ACC112 (cell line): ENCODE data around the gene CHPF2.

Source experiments
- H2AFZ ChIP-seq: fragments of 200-600 bp; sonication (generic); one replicate; pipeline ENCODE4 v1.6.0; 2017; ENCODE audit warnings: antibody characterized with exemption, low read length; ENCODE audit not compliant: unreplicated experiment
- H3K27ac ChIP-seq: fragments of 200-600 bp; sonication (generic); 2 replicates; pipeline ENCODE4 v1.5.1; 2014; ENCODE audit warnings: low read depth, mild to moderate bottlenecking, antibody characterized with exemption, low read length, moderate library complexity
- H3K27me3 ChIP-seq: fragments of 200-600 bp; sonication (generic); 2 replicates; pipeline ENCODE4 v1.6.1; 2014; ENCODE audit warnings: mild to moderate bottlenecking, antibody characterized with exemption, low read length, moderate library complexity, mixed read lengths; ENCODE audit not compliant: insufficient read depth
- H3K36me3 ChIP-seq: fragments of 200-600 bp; sonication (generic); 2 replicates; pipeline ENCODE4 v1.6.1; 2016; ENCODE audit warnings: mild to moderate bottlenecking, antibody characterized with exemption, low read length, moderate library complexity, mixed read lengths; ENCODE audit not compliant: insufficient read depth
- H3K4me1 ChIP-seq: fragments of 200-600 bp; sonication (generic); one replicate; pipeline ENCODE4 v1.6.1; 2016; ENCODE audit warnings: low read length, mixed read lengths; ENCODE audit not compliant: insufficient read depth, unreplicated experiment, control insufficient read depth
- H3K4me3 ChIP-seq: fragments of 200-600 bp; sonication (generic); 2 replicates; pipeline ENCODE4 v1.5.1; 2014; ENCODE audit warnings: mild to moderate bottlenecking, low read depth, low read length
- H3K79me2 ChIP-seq: fragments of 200-600 bp; sonication (generic); one replicate; pipeline ENCODE4 v1.6.0; 2016; ENCODE audit warnings: low read length; ENCODE audit not compliant: control insufficient read depth, unreplicated experiment, insufficient read depth

CHPF2 gene

DNA sequence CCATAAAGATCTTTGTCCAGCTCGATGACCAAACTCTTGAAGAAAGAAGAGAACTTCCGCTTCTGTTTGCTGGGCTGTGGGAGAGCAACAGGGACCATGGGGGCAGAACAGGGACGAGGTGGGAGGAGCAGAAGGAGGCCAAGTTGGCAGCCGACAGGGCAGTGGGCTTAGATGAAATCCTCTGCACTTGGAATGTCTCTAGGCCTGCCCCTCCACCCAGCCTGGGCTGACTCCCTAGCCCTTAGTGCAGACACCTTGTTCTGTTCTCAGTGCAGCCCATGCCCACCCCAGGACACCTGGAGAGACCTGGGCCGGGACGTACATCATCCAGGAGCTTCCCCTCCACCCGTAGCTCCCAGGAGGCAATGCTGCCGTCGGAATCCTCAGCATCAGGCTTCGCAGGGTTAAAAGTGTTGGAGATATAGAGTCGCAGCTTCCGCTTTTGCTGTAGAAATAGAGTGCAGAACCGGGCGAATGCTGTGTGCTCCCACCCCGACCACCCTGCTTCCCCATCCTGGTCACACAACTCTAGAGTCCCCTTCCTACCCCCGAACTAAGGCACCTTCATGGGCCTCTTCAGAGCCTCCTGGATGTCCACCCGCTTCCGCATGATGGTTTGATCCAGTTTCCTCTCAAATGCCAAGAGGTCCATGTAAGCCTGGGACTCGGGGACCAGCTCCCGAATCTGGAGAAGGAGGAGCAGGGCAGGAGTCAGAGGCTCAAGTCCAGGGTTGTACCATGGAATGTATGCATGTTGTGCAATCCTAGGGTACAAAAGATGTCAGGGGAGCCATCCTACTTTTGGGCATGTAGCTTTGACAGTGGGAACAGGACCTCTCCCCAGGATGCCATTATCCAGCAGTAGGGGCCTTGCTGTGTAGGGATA is 10.1 kb downstream of the CHPF2 start:
- Histone ChIP-seq H3K27ac (no peak overlapping the region), H3K4me1 (peaks cover 30% of the 10 kb centered on the region), H3K4me3 (no peak overlapping the region), H3K36me3 (no peaks in the 10 kb centered on the region), H3K79me2 (peaks cover 18% of the 10 kb centered on the region), H2AFZ (no peak overlapping the region), H3K27me3 (no peaks in the 10 kb centered on the region)

DNA sequence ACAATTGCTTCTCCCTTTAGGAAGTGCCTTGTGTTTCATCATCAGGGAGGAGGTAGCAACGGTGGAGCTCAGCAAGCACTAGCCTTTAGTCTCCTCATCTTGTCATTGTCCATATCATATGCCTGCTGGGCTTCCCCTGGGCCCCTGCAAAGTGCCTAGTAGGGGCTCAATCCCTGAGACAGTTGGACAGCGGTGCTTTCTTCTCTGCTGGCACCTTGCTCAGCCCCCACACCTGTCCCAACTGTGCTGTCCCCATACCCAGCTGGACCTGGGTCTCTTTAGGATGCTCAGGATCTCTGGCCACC is 10.7 kb downstream of the CHPF2 start:
- Histone ChIP-seq H3K79me2 (peaks cover 17% of the 10 kb centered on the region), H3K27me3 (no peaks in the 10 kb centered on the region), H2AFZ (no peak overlapping the region), H3K4me3 (no peak overlapping the region), H3K36me3 (no peaks in the 10 kb centered on the region), H3K27ac (no peak overlapping the region), H3K4me1 (peaks cover 30% of the 10 kb centered on the region)

DNA sequence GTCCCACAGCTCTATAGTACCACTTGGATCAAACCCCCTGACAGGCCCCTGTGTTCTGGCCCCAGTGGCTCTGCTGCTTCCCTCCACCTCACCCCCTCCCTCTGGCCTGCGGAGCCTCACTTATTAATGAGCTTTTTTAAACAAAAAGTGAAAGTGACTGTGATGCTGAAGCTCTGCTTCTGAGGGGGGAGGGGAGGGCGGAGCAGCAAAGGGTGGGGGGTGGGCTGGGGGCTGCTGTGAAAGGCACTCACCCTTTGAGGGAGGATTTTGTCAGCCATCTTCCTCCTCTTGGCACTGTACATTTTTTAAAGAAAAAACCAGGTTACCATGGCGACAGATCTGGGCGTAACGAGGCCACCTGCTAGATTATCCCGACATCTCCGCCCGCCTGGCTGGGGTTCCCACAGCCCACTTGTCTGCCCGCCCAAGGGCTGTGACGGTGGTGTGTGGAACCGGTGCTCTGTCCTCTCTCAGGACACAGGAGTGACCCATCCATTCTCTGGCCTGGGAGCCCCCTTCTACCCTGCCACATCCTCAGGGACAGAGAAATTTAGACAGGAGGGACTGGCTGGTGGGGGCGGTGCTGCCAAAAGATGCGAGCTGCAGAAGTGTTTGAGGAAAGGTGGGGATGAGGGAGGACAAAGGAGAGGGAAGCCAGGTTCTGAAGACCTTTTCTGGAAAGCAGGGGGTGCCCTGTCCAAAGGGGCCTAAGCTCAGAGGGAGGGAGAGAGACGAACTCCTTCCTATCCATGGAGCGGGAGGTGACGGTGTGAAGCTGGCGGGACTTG is 11.3 kb downstream of the CHPF2 start:
- peaks cover 30% of the 10 kb centered on the region for H3K4me1 ChIP-seq
- H2AFZ ChIP-seq: no peak overlapping the region

DNA sequence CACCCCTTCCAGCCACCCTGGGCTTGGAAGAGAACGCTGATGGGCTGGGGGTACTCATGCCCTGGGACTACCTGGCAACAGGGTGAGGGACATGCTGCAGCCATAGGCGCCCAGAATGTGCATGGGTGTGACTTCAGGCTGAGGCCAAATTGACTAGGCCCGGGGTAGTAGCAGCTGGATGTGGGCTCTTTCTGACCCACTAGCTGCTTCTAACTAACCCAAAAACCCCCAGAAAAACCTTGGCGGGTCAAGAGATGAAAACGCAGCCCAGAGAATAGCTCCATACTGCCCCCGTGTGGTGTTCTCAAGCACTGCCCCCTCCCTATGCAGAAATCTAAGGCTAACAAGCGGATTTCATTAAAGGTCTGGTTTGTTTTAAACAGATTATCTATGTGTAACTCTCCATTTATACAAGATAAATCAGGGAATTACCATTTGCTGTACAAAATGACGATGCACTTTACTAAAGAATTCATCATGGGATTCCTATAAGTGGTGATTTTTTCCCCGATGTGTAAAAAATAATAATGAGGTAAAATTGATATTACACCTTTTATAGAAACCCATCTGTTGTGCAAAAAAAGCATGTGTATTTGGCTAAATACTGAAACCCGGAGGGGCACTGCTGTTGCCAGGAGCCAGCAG is 12.0 kb downstream of the CHPF2 start:
- H2AFZ ChIP-seq: no peak overlapping the region

More for the DNA sequence above, 11.3 kb downstream of the CHPF2 start:
- no peaks in the 10 kb centered on the region for H3K36me3 ChIP-seq
- no peak overlapping the region for H3K27ac ChIP-seq
- H3K4me3 ChIP-seq: no peak overlapping the region
- H3K27me3 ChIP-seq: no peaks in the 10 kb centered on the region
- H3K79me2 ChIP-seq: peaks cover 12% of the 10 kb centered on the region

DNA sequence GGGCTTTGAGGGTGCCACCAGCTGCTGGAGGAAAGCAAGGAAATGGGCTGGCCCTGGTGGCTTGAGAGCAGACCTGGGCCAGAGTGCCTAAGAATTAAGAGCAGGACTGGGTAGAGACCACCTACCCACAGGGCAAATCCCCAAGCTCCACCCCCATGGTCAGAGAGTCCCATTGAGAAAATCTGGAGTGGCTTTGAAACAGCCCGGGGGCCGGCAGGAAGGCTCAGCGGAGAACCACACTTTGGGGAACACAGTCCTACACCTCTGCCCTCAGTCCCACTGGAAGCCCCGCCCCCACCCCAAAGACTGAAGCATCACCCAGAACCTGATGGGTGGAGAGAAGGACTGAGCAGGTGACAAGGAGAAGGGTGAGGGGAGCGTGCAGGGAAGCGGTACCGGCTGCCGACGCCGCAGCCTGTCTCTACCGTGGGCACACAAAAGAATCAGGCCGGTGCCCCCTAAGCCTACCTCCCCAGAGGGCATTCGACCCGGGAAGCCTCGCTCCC is 12.6 kb downstream of the CHPF2 start:
- Histone ChIP-seq H3K4me3 (peak overlapping the region; percentile 51), H2AFZ (no peak overlapping the region), H3K27me3 (no peaks in the 10 kb centered on the region)

More for the DNA sequence above, 12.0 kb downstream of the CHPF2 start:
- H3K79me2 ChIP-seq: peaks cover 12% of the 10 kb centered on the region
- H3K4me3 ChIP-seq: no peak overlapping the region
- H3K27ac ChIP-seq: no peak overlapping the region
- H3K27me3 ChIP-seq: no peaks in the 10 kb centered on the region
- peaks cover 31% of the 10 kb centered on the region for H3K4me1 ChIP-seq
- no peaks in the 10 kb centered on the region for H3K36me3 ChIP-seq

DNA sequence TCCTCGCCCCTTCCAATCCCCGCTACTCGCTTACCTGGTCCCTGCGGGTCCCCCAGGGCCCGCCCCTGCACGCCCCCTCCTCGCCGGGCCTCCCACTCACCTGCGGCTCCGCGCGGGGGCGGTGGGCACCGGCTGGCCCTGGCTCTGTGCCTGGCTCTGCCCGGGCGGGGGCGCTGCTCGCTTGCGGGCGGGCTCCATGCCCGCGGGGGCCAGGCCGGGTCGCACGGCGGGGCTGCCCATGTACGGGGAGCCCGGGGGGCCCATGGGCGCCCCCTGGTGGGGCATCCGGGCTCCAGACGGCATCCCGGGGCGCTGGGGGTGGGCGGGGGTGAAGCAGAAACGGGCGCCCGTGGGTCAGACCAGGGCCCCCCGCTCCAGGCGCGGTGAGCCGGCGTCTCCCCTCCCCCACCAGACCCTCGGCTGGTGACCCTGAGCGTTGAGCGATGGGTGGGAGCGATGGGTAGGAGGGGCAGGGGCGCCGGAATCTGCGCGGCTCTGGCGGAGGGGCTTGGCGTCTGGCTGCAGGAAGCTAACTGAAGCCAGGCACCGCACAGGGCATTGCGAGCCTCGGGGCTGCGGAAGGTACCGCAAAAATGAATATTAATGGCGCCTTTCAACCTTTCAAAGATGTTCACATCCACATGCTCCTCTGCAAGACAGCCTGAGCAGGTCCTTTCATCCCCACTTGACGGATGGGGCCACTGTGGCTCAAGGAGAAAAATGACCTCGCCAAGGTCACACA is 13.2 kb downstream of the CHPF2 start:
- Histone ChIP-seq H3K36me3 (no peaks in the 10 kb centered on the region), H3K79me2 (peaks cover 12% of the 10 kb centered on the region), H3K27me3 (no peaks in the 10 kb centered on the region), H3K4me3 (peak overlapping the region; percentile 82), H3K4me1 (peaks cover 40% of the 10 kb centered on the region), H3K27ac (no peak overlapping the region), H2AFZ (no peak overlapping the region)

More for the DNA sequence above, 12.6 kb downstream of the CHPF2 start:
- Histone ChIP-seq H3K4me1 (peaks cover 35% of the 10 kb centered on the region), H3K79me2 (peaks cover 12% of the 10 kb centered on the region), H3K27ac (no peak overlapping the region), H3K36me3 (no peaks in the 10 kb centered on the region)

DNA sequence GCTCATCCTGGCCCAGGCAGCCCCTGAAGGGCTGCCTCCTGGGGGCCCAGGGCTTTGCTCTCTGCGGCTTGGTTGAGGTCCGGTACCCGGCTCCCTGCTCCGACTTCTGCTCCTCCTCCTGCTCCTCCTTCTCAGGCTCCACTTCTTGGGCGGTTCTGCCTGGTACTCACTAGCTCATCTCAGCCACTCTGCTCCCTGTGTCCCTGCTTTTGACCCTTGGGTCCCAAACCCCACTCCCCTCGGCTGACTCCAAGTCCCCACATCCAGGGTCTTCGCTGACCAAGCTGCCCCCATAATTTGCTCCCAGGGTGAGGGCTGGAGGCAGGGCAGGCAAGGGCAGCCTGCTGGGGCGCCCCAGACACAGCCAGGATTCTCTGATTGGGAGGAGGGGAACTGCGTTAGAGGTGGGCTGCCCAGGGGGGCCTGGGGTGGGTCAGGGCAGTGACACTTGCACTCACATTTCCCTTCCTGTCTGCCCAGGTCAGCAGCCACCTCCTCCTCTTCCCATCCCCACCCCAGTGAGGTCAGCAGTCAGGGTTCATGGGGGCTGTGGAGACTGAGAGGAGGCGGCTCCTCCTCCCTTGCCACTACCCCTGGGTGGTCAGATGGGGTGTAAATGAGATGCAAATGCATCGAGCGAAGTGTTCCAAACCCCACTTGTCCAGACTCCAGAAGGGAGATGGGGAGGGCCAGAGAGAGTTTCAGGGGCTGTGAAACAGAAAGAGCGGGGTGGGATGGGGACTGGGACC is 14.0 kb downstream of the CHPF2 start:
- H3K79me2 ChIP-seq: peaks cover 12% of the 10 kb centered on the region
- peak overlapping the region; percentile 82 for H3K4me3 ChIP-seq
- H3K4me1 ChIP-seq: peaks cover 48% of the 10 kb centered on the region
- no peaks in the 10 kb centered on the region for H3K36me3 ChIP-seq
- H3K27ac ChIP-seq: no peak overlapping the region
- H2AFZ ChIP-seq: no peak overlapping the region
- no peaks in the 10 kb centered on the region for H3K27me3 ChIP-seq

DNA sequence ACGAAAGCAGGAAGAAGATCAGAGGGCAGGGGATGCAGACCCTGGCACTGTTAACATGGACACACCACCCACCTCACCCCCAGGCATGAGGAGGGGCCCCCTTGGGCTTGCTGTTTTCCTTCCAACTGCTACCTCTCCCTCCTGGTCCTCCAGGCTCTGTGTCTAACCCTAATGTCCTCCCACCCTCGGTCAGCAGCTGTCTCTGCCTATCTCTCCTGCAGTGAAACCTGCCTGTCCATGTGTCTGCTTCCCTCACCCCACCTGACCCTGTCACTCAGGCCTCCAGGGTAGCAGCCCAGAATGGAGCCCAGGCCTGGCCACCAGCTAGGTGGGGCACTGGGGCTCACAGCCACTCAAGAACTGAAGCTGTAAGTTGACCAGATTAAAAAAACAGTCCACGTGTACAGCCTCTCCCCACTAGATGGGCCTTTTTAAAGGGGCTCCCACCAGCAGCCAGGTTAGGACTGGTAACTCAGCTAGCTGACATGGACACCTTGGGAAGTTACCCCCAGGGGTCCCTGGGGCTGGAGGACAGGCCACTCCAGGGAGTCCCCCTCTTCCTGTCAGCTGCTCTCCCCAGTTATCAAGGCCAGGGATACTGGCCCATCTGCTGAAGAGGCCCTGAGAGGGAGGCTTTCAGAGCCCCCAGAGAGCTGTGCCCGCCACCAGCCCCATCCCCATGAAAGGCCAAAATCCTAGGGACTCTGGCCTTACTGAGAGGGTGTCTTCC is 14.7 kb downstream of the CHPF2 start:
- Histone ChIP-seq H2AFZ (no peak overlapping the region), H3K27me3 (no peaks in the 10 kb centered on the region), H3K4me3 (peak overlapping the region; percentile 82), H3K4me1 (peaks cover 48% of the 10 kb centered on the region), H3K79me2 (peaks cover 12% of the 10 kb centered on the region), H3K36me3 (no peaks in the 10 kb centered on the region), H3K27ac (peak overlapping the region; percentile 70)

DNA sequence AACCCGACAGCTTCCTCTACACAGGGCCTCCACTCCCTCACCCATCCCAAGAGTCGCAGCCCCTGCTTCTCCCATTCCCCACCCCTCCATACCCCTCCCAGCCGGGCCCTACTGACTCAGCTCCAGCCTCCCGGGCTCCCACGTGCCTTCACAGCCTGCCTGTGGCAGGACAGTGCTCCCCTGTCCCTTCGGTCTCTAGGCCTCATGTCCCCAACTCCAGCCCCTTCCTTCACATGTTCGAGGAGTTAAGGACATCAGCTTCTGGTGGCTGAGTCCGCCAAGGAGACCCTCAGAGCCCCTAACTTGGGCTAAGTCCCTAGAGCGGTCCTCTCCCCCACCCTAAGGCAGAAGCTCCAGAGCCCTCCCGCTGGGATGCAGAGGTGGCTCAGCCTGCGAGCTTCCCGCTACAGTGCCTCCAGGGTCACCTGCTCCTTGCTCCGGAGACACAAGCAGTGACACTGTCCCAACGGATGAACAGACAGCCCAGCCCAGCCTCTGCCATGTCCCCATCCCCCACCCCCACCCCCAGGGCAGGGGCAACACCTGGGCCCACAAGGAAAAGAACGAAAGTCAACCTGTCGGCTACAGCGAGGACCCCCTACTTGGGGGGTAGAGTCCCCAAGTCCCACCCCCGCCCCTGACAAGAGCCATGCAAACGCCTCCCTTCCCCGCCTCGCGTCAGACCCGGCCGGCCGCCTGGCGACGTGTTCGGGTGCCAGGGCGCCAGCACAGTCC is 15.5 kb downstream of the CHPF2 start:
- Histone ChIP-seq H2AFZ (peak overlapping the region; percentile 21), H3K4me3 (peak overlapping the region; percentile 82), H3K4me1 (peaks cover 52% of the 10 kb centered on the region), H3K36me3 (no peaks in the 10 kb centered on the region), H3K27ac (peak overlapping the region; percentile 70), H3K27me3 (no peaks in the 10 kb centered on the region), H3K79me2 (peaks cover 12% of the 10 kb centered on the region)
